Left ventricle myocardium inferior (tissue), 1 donor: Measurements from ENCODE around the gene UPK1B. TPM values are rescaled to one million over a fixed set of nuclear protein-coding genes. Genes with fewer than 3 reads are reported as not detected.
A peak's percentile ranks its signal among the peaks of the same experiment; 100 is the strongest.

ENCODE experiments used
- DNase-seq: peaks from one replicate; pipeline ENCODE4 v3.0.0-alpha.2; 2020
- H3K27ac ChIP-seq: fragments of 200-600 bp; replicated peaks from 2 replicates; pipeline ENCODE4 v1.8.0; 2021
- H3K27me3 ChIP-seq: fragments of 200-600 bp; 2 replicates; pipeline ENCODE4 v1.8.0; 2021; ENCODE audit warnings: low read depth
- H3K36me3 ChIP-seq: fragments of 200-600 bp; 2 replicates; pipeline ENCODE4 v1.8.0; 2021
- H3K4me1 ChIP-seq: fragments of 200-600 bp; 2 replicates; pipeline ENCODE4 v1.8.0; 2021
- H3K4me3 ChIP-seq: fragments of 200-600 bp; 2 replicates; pipeline ENCODE4 v1.8.0; 2021; ENCODE audit warnings: mild to moderate bottlenecking, moderate library complexity
- H3K9me3 ChIP-seq: fragments of 200-600 bp; replicated peaks from 2 replicates; pipeline ENCODE4 v1.8.0; 2021
- CTCF ChIP-seq: fragments of 200-600 bp; IDR thresholded peaks from 2 replicates; pipeline ENCODE4 v1.8.0; 2021; ENCODE audit warnings: antibody characterized with exemption, mild to moderate bottlenecking, borderline replicate concordance
- intact Hi-C: fragments of 100-400 bp; cut with micrococcal nuclease; formaldehyde crosslinking; loops from one replicate; pipeline ENCODE4 v1.11.0; 2022
- total RNA-seq: library from RNA; stranded (reverse); fragmentation: NEBNext Ultra II Directional; extraction: Animal tissue kit (Norgen Biotek cat#: 25700); gene quantifications from one replicate; pipeline ENCODE4 v1.2.1, GENCODE V29; 2021
- donor health status: DM: no; HTN: yes; CAD: no; lungs with severe emphysema.

UPK1B gene
- total RNA-seq, 1 donor from 2014 or later = not detected

- Histone ChIP-seq H3K36me3 (peaks cover 44% of the 10 kb centered on the region), H3K4me1 (peaks cover 22% of the 10 kb centered on the region), H3K27ac (no peak overlapping the region), H3K4me3 (no peak overlapping the region), H3K27me3 (no peaks in the 10 kb centered on the region), H3K9me3 (no peaks in the 10 kb centered on the region)
- no peak for DNase-seq
- TF ChIP-seq CTCF = no peak
- intact Hi-C loops = no loop called here
These were observed 61.2 kb downstream of the UPK1B start for GRCh38 chr3:119234610-119235009.

GRCh38 chr3:119235151-119235550 lies 61.8 kb downstream of the UPK1B start:
- intact Hi-C loops = no loop called here
- no peak for DNase-seq
- no peak overlapping the region for H3K4me3 ChIP-seq
- no peaks in the 10 kb centered on the region for H3K9me3 ChIP-seq
- peaks cover 38% of the 10 kb centered on the region for H3K36me3 ChIP-seq
- no peak overlapping the region for H3K27ac ChIP-seq
- H3K27me3 ChIP-seq = no peaks in the 10 kb centered on the region
- TF ChIP-seq CTCF = no peak
- H3K4me1 ChIP-seq = peaks cover 28% of the 10 kb centered on the region

GRCh38 chr3:119236756-119237155 lies 63.4 kb downstream of the UPK1B start:
- Histone ChIP-seq H3K36me3 (peaks cover 26% of the 10 kb centered on the region), H3K9me3 (no peaks in the 10 kb centered on the region), H3K27me3 (no peaks in the 10 kb centered on the region), H3K4me1 (peaks cover 43% of the 10 kb centered on the region), H3K27ac (no peak overlapping the region), H3K4me3 (no peak overlapping the region)
- TF ChIP-seq CTCF = no peak
- no peak for DNase-seq
- intact Hi-C loops = no loop called here

- DNase-seq = no peak
- TF ChIP-seq CTCF = no peak
- peaks cover 43% of the 10 kb centered on the region for H3K4me1 ChIP-seq
- no peak overlapping the region for H3K4me3 ChIP-seq
- peaks cover 24% of the 10 kb centered on the region for H3K36me3 ChIP-seq
- no peaks in the 10 kb centered on the region for H3K9me3 ChIP-seq
- no peak overlapping the region for H3K27ac ChIP-seq
- H3K27me3 ChIP-seq = no peaks in the 10 kb centered on the region
- intact Hi-C loops = no loop called here
These were observed 63.9 kb downstream of the UPK1B start for GRCh38 chr3:119237299-119237698.

GRCh38 chr3:119238363-119238762 lies 65.0 kb downstream of the UPK1B start:
- TF ChIP-seq CTCF = no peak
- H3K27me3 ChIP-seq = no peaks in the 10 kb centered on the region
- intact Hi-C loops = no loop called here
- no peak for DNase-seq
- peaks cover 13% of the 10 kb centered on the region for H3K36me3 ChIP-seq
- H3K9me3 ChIP-seq = no peaks in the 10 kb centered on the region
- H3K4me3 ChIP-seq = peak overlapping the region; percentile 84
- H3K27ac ChIP-seq = peak overlapping the region; percentile 94
- H3K4me1 ChIP-seq = peaks cover 43% of the 10 kb centered on the region

GRCh38 chr3:119239206-119239820 lies 65.9 kb downstream of the UPK1B start:
- intact Hi-C loops = no loop called here
- H3K27me3 ChIP-seq = no peaks in the 10 kb centered on the region
- no peak for TF ChIP-seq CTCF
- H3K27ac ChIP-seq = peak overlapping the region; percentile 94
- DNase-seq = no peak
- peaks cover 13% of the 10 kb centered on the region for H3K36me3 ChIP-seq
- H3K9me3 ChIP-seq = no peaks in the 10 kb centered on the region
- peak overlapping the region; percentile 84 for H3K4me3 ChIP-seq
- H3K4me1 ChIP-seq = peaks cover 43% of the 10 kb centered on the region
